GM12878 (cell line): ENCODE data around the gene SLFN5. TPM values are rescaled to one million over a fixed set of nuclear protein-coding genes. Genes with fewer than 3 reads are reported as not detected.

Experiments
- ATAC-seq: fragments of 200-7000 bp; cut with Tn5 transposase; 3 replicates; pipeline ENCODE4 v1.9.1; 2020; ENCODE audit warnings: mild to moderate bottlenecking, moderate library complexity
- BruUV-seq: library from RNA; stranded (reverse); fragments of 400-500 nt; replicated peaks from 2 replicates; lab custom pipeline; 2021; lab: Mats Ljungman, UMichigan
- CTCF ChIA-PET: fragments of 300-600 bp; sonication (Branson Sonifier 250); formaldehyde crosslinking; extraction: SDS; loops from one replicate; lab custom pipeline; 2021; ENCODE audit warnings: inconsistent platforms; lab: Yijun Ruan, JAX
- POLR2A ChIA-PET: fragments of 350-600 bp; formaldehyde crosslinking; extraction: SDS; loops from one replicate; lab custom pipeline; 2021; ENCODE audit warnings: inconsistent platforms; lab: Charles Lee
- RAD21 ChIA-PET: fragments of 300-600 bp; sonication (Branson Sonifier 250); formaldehyde crosslinking; loops from one replicate; lab custom pipeline; 2023; ENCODE audit warnings: antibody characterized with exemption; ENCODE audit not compliant: unreplicated experiment; lab: Charles Lee
- SMC1A ChIA-PET: fragments of 300-600 bp; sonication (Branson Sonifier 250); formaldehyde crosslinking; loops from one replicate; lab custom pipeline; 2023; ENCODE audit not compliant: unreplicated experiment, uncharacterized antibody; lab: Charles Lee
- DNase-seq: peaks from one replicate; pipeline ENCODE4 v3.0.0-alpha.2; 2011; ENCODE audit warnings: low read depth, low spot score
- FAIRE-seq: peaks from 3 replicates; lab custom pipeline; 2011; peaks lifted over from hg19 to GRCh38; lab: Jason Lieb, UNC
- H2AFZ ChIP-seq: 2 replicates; pipeline ENCODE4 v1.6.0; 2011; ENCODE audit warnings: low read depth, low read length, control low read depth; ENCODE audit not compliant: control insufficient read depth
- H3K27ac ChIP-seq: 2 replicates; pipeline ENCODE4 v1.5.1; 2011; ENCODE audit warnings: control low read depth; ENCODE audit not compliant: control insufficient read depth, insufficient read depth
- H3K27me3 ChIP-seq, 2 experiments: replicated peaks in 1 of 2; 2 replicates each; pipeline versions ENCODE4 v1.6.0 to v1.6.1; 2011; ENCODE audit warnings: low read length in 1 of 2; ENCODE audit not compliant: control insufficient read depth in 2 of 2, insufficient read depth in 2 of 2
- H3K36me3 ChIP-seq, 2 experiments: 2 replicates each; pipeline ENCODE4 v1.5.1; 2011; ENCODE audit warnings: low read length in 1 of 2; ENCODE audit not compliant: control insufficient read depth in 2 of 2, insufficient read depth in 2 of 2
- H3K4me1 ChIP-seq: 2 replicates; pipeline ENCODE4 v1.6.1; 2011; ENCODE audit warnings: mild to moderate bottlenecking, low read length, moderate library complexity, mixed read lengths; ENCODE audit not compliant: control insufficient read depth, insufficient read depth
- H3K4me2 ChIP-seq: 2 replicates; pipeline ENCODE4 v1.6.0; 2011; ENCODE audit warnings: control low read depth; ENCODE audit not compliant: control insufficient read depth, insufficient read depth
- H3K4me3 ChIP-seq: fragments of 200-600 bp; sonication (generic); 2 replicates; pipeline ENCODE4 v1.5.1; 2016
- H3K79me2 ChIP-seq: 2 replicates; pipeline ENCODE4 v1.6.0; 2011; ENCODE audit warnings: low read length; ENCODE audit not compliant: control insufficient read depth, insufficient read depth
- H3K9ac ChIP-seq: 2 replicates; pipeline ENCODE4 v1.8.0; 2011; ENCODE audit warnings: low read length, control low read depth, mixed read lengths; ENCODE audit not compliant: control insufficient read depth, insufficient read depth
- H3K9me3 ChIP-seq: replicated peaks from 3 replicates; pipeline ENCODE4 v1.5.1; 2011; ENCODE audit warnings: mild to moderate bottlenecking, low read length; ENCODE audit not compliant: control insufficient read depth, insufficient read depth
- H4K20me1 ChIP-seq: 2 replicates; pipeline ENCODE4 v1.6.0; 2011; ENCODE audit not compliant: control insufficient read depth, insufficient read depth
- BACH1 ChIP-seq: fragments of 450-650 bp; IDR thresholded peaks from 2 replicates; pipeline ENCODE4 v1.6.1; 2017; ENCODE audit warnings: mild to moderate bottlenecking, borderline replicate concordance
- CREM ChIP-seq: IDR thresholded peaks from 2 replicates; pipeline ENCODE4 v1.6.1; 2014; ENCODE audit warnings: antibody characterized with exemption, low read depth
- CTCF ChIP-seq, 3 experiments: IDR thresholded peaks in 2 of 3; conservative IDR thresholded peaks in 1 of 3; 2 replicates each; pipeline ENCODE4 v1.5.1; 2011; ENCODE audit warnings: low read depth in 3 of 3, low read length in 3 of 3, mild to moderate bottlenecking in 3 of 3, control low read depth in 2 of 3, moderate library complexity in 2 of 3, inconsistent platforms in 1 of 3, mixed read lengths in 1 of 3; ENCODE audit not compliant: control insufficient read depth in 2 of 3, insufficient read depth in 1 of 3; ENCODE audit errors: extremely low read depth in 1 of 3
- FOXK2 ChIP-seq: fragments of 450-650 bp; IDR thresholded peaks from 2 replicates; pipeline ENCODE4 v1.6.1; 2017; ENCODE audit warnings: mild to moderate bottlenecking, moderate library complexity
- MXI1 ChIP-seq: fragments of 150-350 bp; IDR thresholded peaks from 2 replicates; pipeline ENCODE4 v1.6.1; 2011; ENCODE audit warnings: low read depth, mild to moderate bottlenecking, inconsistent platforms, low read length, improper control_type of control experiment
- NFYA ChIP-seq: IDR thresholded peaks from 2 replicates; pipeline ENCODE4 v1.6.1; 2011; ENCODE audit warnings: low read depth, mild to moderate bottlenecking, low read length, improper control_type of control experiment, borderline replicate concordance
- PKNOX1 ChIP-seq: fragments of 450-650 bp; IDR thresholded peaks from 2 replicates; pipeline ENCODE4 v1.6.1; 2016; ENCODE audit warnings: mild to moderate bottlenecking
- YBX1 ChIP-seq: fragments of 450-650 bp; IDR thresholded peaks from 2 replicates; pipeline ENCODE4 v1.6.1; 2016; ENCODE audit warnings: antibody characterized with exemption
- ZBTB40 ChIP-seq: fragments of 450-650 bp; IDR thresholded peaks from 2 replicates; pipeline ENCODE4 v1.6.1; 2016; ENCODE audit warnings: mild to moderate bottlenecking, moderate library complexity, borderline replicate concordance
- ZNF274 ChIP-seq: IDR thresholded peaks from one replicate; pipeline ENCODE4 v1.8.0; 2011; ENCODE audit not compliant: insufficient read length, insufficient read depth
- ZSCAN29 ChIP-seq: fragments of 450-650 bp; IDR thresholded peaks from 2 replicates; pipeline ENCODE4 v1.6.1; 2017; ENCODE audit warnings: mild to moderate bottlenecking, moderate library complexity
- ZZZ3 ChIP-seq: IDR thresholded peaks from 2 replicates; pipeline ENCODE4 v1.6.1; 2011; ENCODE audit warnings: low read depth; ENCODE audit not compliant: control insufficient read depth, insufficient read length
- WGBS: methylation state at CpG from one replicate; pipeline ENCODE4 v1.1.6; 2016; ENCODE audit warnings: low lambda C conversion rate; ENCODE audit not compliant: insufficient replicate concordance, insufficient coverage; ENCODE audit errors: missing lambda C conversion rate; 5-methylcytosine and 5-hydroxymethylcytosine counted together
- in situ Hi-C: fragments of 300-500 bp; cut with MboI; formaldehyde crosslinking; loops from 9 replicates; pipeline ENCODE4 v1.14.3; 2018; ENCODE audit warnings: mixed read lengths
- intact Hi-C: fragments of 100-400 bp; cut with micrococcal nuclease; formaldehyde crosslinking; loops from one replicate; pipeline ENCODE4 v1.14.2; 2022; ENCODE audit not compliant: unreplicated experiment
- polyA plus RNA-seq, 11 experiments: library from polyadenylated mRNA; depleted of rRNA in 4 of 11; unstranded in 6 of 11; stranded (reverse) in 5 of 11; fragments of >200 nt; fragmentation: Nextera tagmentation in 4 of 11; fragmentation: Illumina TruSeq in 1 of 11; extraction: Ambion mirVana in 4 of 11; extraction: Trizol in 1 of 11; gene quantifications; 1 replicate in 1 of 11; 2 replicates in 10 of 11; pipeline versions ENCODE4 v1.2.1 to v1.2.3, GENCODE V29; 2011 to 2016; ENCODE audit warnings: inconsistent platforms in 2 of 11, missing spikeins in 2 of 11, low read depth in 1 of 11
- total RNA-seq, 4 experiments: library from RNA; depleted of rRNA in 3 of 4; stranded (reverse); fragments of >200 nt in 3 of 4; fragmentation: Illumina TruSeq in 1 of 4; extraction: Trizol in 1 of 4; gene quantifications; 2 replicates each; pipeline versions ENCODE4 v1.2.1 to v1.2.3, GENCODE V29; 2013 to 2021

SLFN5 gene
- total and polyA plus RNA-seq, 10 of the 15 experiments (the other 5 are each of a cell fraction or from before 2014, with no cell fraction given), result 0.19 to 2.1 (median 1.3) TPM

DNA sequence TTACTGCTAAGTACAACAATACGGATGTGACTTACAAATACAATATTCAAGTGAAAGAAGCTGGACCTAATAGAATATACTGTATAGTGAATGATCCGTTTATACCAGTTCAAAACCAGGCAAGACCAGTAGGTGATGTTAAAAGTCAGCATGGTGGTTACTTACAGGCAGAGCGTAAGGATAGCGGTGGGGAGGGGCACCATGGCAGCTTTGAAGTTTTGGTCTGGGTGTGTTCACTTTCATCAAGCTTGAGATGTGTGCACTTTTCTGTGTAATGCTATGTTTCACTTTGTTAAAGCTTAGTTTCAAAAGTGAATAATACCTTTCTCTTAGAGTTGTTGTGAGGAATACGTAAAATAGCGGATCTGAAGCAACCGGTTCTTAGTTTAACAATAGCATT lies 32.1 kb upstream of the SLFN5 start:
- ChIA-PET CTCF (no interaction called here), POLR2A (no interaction called here), SMC1A (no interaction called here), RAD21 (no interaction called here)
- no TSS peak for BruUV-seq
- Histone ChIP-seq H3K4me2 (no peak overlapping the region), H3K79me2 (no peaks in the 10 kb centered on the region), H3K36me3 (no peaks in the 10 kb centered on the region), H3K4me3 (no peak overlapping the region), H4K20me1 (no peaks in the 10 kb centered on the region), H3K9me3 (no peaks in the 10 kb centered on the region), H2AFZ (no peak overlapping the region), H3K9ac (no peak overlapping the region), H3K27ac (no peak overlapping the region), H3K4me1 (no peaks in the 10 kb centered on the region), H3K27me3 (no peaks in the 10 kb centered on the region; a peak in 1 of 4 replicates)
- FAIRE-seq (no peak), DNase-seq (no peak), ATAC-seq (no peak)
- in situ Hi-C loops (no loop called here), intact Hi-C loops (no loop called here)
- TF ChIP-seq ZSCAN29, result no peak
- TF ChIP-seq CREM, result no peak
- no peak for TF ChIP-seq ZNF274
- TF ChIP-seq YBX1, result no peak
- no peak for TF ChIP-seq ZZZ3
- TF ChIP-seq NFYA, result no peak
- no peak for TF ChIP-seq MXI1
- 75% methylated on average over 7 of the region's 7 CpGs for WGBS

GRCh38 chr17:35212668-35213067 lies 30.2 kb upstream of the SLFN5 start:
- Histone ChIP-seq H3K4me2 (no peak overlapping the region), H3K9me3 (no peaks in the 10 kb centered on the region), H3K9ac (no peak overlapping the region), H3K79me2 (no peaks in the 10 kb centered on the region), H2AFZ (no peak overlapping the region), H3K27me3 (no peaks in the 10 kb centered on the region; a peak in 1 of 4 replicates), H3K4me3 (no peak overlapping the region), H3K27ac (no peak overlapping the region), H4K20me1 (no peaks in the 10 kb centered on the region), H3K4me1 (no peaks in the 10 kb centered on the region), H3K36me3 (no peaks in the 10 kb centered on the region)
- intact Hi-C loops (no loop called here), in situ Hi-C loops (no loop called here)
- WGBS, result 30% methylated on average over 4 of the region's 4 CpGs
- CTCF ChIA-PET, result interaction anchor here (1.8 kb wide), 1 partner anchor 99 kb away, joined by 5 read pairs; no protein-coding TSS in a partner anchor
- RAD21 ChIA-PET, result no interaction called here
- BruUV-seq, result no TSS peak
- FAIRE-seq (no peak), ATAC-seq (no peak), DNase-seq (no peak)
- POLR2A ChIA-PET, result no interaction called here
- SMC1A ChIA-PET, result interaction anchor here (1.2 to 1.5 kb wide), 2 partner anchors 10 to 22 kb away, joined by 3 read pairs; no protein-coding TSS in a partner anchor
- no peak for TF ChIP-seq BACH1
- TF ChIP-seq PKNOX1, result 0 out of 2 replicates have a peak, but pooled peaks have one; percentile 11
- TF ChIP-seq FOXK2, result no peak
- TF ChIP-seq ZBTB40, result no peak
- TF ChIP-seq CTCF (IDR thresholded peaks at IDR 0.05 in 2 of 3, conservative IDR thresholded peaks at IDR 0.05 in 1 of 3; ENCODE audit: control insufficient read depth in 2 of 3, extremely low read depth in 1 of 3, insufficient read depth in 1 of 3, low read depth in 3 of 3, low read length in 3 of 3), result no peak
